ENCODE measurements around the gene PPFIBP2.

DNA sequence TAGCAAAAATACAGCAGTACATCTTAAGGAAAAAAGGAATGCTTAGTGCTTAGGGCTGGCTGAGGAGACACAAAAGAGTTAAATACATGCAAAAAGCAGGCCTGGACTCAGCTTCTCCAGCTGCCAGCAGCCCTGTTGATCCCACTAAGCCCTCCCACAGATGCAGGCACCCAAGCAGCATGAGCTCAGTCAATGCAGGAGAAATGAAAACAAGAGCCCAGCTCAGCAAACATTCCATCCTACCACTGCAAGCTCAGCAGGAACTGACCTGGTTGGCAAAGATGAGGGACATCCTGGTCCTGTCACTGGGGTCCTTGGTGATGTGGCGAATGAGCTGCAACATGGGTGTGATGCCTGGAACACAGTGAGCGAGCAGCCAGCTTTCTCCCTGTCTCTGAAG lies 153.7 kb downstream of the PPFIBP2 start:
- TF ChIP-seq, protein P1, sequence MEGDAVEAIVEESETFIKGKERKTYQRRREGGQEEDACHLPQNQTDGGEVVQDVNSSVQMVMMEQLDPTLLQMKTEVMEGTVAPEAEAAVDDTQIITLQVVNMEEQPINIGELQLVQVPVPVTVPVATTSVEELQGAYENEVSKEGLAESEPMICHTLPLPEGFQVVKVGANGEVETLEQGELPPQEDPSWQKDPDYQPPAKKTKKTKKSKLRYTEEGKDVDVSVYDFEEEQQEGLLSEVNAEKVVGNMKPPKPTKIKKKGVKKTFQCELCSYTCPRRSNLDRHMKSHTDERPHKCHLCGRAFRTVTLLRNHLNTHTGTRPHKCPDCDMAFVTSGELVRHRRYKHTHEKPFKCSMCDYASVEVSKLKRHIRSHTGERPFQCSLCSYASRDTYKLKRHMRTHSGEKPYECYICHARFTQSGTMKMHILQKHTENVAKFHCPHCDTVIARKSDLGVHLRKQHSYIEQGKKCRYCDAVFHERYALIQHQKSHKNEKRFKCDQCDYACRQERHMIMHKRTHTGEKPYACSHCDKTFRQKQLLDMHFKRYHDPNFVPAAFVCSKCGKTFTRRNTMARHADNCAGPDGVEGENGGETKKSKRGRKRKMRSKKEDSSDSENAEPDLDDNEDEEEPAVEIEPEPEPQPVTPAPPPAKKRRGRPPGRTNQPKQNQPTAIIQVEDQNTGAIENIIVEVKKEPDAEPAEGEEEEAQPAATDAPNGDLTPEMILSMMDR (IDR thresholded peaks at IDR 0.05), result no peak
- no peak for TF ChIP-seq POLR2A (IDR thresholded peaks at IDR 0.05)
- no peak for TF ChIP-seq EP300 (IDR thresholded peaks at IDR 0.05)

Data from stomach (tissue), 4 donors.